GM12892 (cell line): Measurements from ENCODE around the gene MERTK.

Experiments
- POLR2A ChIP-seq: IDR thresholded peaks from 2 replicates; pipeline ENCODE4 v1.6.1; 2011; ENCODE audit warnings: low read depth, low read length, control low read depth
- POLR2AphosphoS5 ChIP-seq: IDR thresholded peaks from 2 replicates; pipeline ENCODE4 v1.6.1; 2011; ENCODE audit warnings: low read depth, low read length, control low read depth

GRCh38 chr2:111951486-111951885 is 53.1 kb downstream of the MERTK start:
- TF ChIP-seq POLR2AphosphoS5 (no peak), POLR2A (no peak)
